ENCODE results near the gene CHMP2B. TPM values are rescaled to one million over a fixed set of nuclear protein-coding genes. Genes with fewer than 3 reads are reported as not detected.

The CHMP2B gene
- total RNA-seq (10 to 100 TPM; 15.5 TPM), polyA plus RNA-seq (10 to 100 TPM; 12.6 to 49.5 TPM)

- Histone ChIP-seq H3K4me1 (ENCODE audit: control insufficient read depth in 4 of 4, insufficient read depth in 4 of 4, low read length in 3 of 4) (peaks cover 3 to 22% (median 10%) of the 10 kb centered on the region in 4 donors), H3K27me3 (ENCODE audit: control insufficient read depth in 4 of 4, insufficient read depth in 4 of 4, low read length in 3 of 4) (no peaks in the 10 kb centered on the region), H3K27ac (ENCODE audit: low read depth in 1 of 2, low read length in 2 of 2) (peak within 1 kb of the TSS; percentile 95 to 96), H3K4me3 (ENCODE audit: low read depth in 1 of 3, low read length in 3 of 3) (peak within 1 kb of the TSS; percentile 89 to 97 (median 96)), H3K9ac (ENCODE audit: low read depth in 1 of 2, low read length in 2 of 2) (peak within 1 kb of the TSS; percentile 84 to 99), H3K9me3 (ENCODE audit: control insufficient read depth in 4 of 4, low read length in 3 of 4) (no peaks in the 10 kb centered on the region), H3K36me3 (ENCODE audit: control insufficient read depth in 4 of 4, insufficient read depth in 3 of 4, low read depth in 1 of 4, low read length in 3 of 4) (no peaks in the 10 kb centered on the region)
- WGBS: under 1% methylated on average over 59 of the region's 59 CpGs
- peak; percentile 93 for DNase-seq (ENCODE audit: low spot score)
- TF ChIP-seq YY1 (IDR thresholded peaks at IDR 0.05) (peak; percentile 75), HNF4A (conservative IDR thresholded peaks at IDR 0.05) (no peak), EGR1 (IDR thresholded peaks at IDR 0.05; ENCODE audit: low read depth in 2 of 2) (no peak), FOXA2 (IDR thresholded peaks at IDR 0.05) (no peak), RXRA (IDR thresholded peaks at IDR 0.05) (no peak), ATF3 (IDR thresholded peaks at IDR 0.05) (no peak), FOXA1 (IDR thresholded peaks at IDR 0.05) (no peak), SP1 (IDR thresholded peaks at IDR 0.05) (peak; percentile 48), MAX (IDR thresholded peaks at IDR 0.05) (peak; percentile 39), REST (IDR thresholded peaks at IDR 0.05) (peak; percentile 45), NR2F2 (IDR thresholded peaks at IDR 0.05) (no peak), TAF1 (conservative IDR thresholded peaks at IDR 0.05) (peak; percentile 55), JUND (IDR thresholded peaks at IDR 0.05) (no peak), RAD21 (IDR thresholded peaks at IDR 0.05) (no peak), ZBTB33 (IDR thresholded peaks at IDR 0.05) (peak; percentile 49), HNF4G (IDR thresholded peaks at IDR 0.05) (no peak), CTCF (IDR thresholded peaks at IDR 0.05; ENCODE audit: low read depth, low read length, missing input control) (no peak), GABPA (IDR thresholded peaks at IDR 0.05 in 1 of 2, conservative IDR thresholded peaks at IDR 0.05 in 1 of 2) (peak in 1 of 2 donors; percentile 46)
These were observed at the start of gene CHMP2B for GRCh38 chr3:87227104-87227834. Gene CHMP2B, plus strand, starts transcription at chr3:87227309. Its CDS starts 214 bp downstream, at chr3:87227523.

Data from liver (tissue), 9 donors.